ENCODE measurements around the gene MIER3.

The MIER3 gene

GRCh38 chr5:56896763-56897162, 55.2 kb downstream of the MIER3 start:
- no peak for DNase-seq (ENCODE audit: low spot score)

DNA sequence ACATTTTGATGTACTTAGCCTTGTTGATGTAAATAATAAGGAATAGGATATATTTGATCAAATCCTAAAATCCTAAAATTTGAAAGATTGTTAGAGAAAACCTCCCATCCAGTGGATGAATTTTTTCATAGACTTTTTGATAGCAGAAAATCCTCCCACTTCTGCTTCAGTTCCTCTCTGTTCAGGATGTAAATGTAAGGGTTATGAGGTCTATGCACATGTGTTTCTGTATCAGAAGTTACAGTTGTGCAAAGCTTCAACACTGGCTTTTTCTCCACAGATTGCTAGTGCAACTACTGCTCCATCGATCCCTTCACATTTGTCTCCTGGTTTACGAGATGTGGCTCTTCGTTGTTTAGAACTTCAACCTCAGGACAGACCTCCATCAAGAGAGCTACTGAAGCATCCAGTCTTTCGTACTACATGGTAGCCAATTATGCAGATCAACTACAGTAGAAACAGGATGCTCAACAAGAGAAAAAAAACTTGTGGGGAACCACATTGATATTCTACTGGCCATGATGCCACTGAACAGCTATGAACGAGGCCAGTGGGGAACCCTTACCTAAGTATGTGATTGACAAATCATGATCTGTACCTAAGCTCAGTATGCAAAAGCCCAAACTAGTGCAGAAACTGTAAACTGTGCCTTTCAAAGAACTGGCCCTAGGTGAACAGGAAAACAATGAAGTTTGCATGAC, 58.5 kb downstream of the MIER3 start:
- no peak for DNase-seq (ENCODE audit: low spot score)

DNA sequence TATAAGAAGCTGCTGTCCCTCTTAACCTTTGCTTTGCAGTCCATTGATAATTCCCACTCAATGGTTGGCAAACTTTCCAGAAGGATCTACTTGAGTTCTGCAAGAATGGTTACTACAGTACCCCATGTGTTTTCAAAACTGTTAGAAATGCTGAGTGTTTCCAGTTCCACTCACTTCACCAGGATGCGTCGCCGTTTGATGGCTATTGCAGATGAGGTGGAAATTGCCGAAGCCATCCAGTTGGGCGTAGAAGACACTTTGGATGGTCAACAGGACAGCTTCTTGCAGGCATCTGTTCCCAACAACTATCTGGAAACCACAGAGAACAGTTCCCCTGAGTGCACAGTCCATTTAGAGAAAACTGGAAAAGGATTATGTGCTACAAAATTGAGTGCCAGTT, 70.4 kb downstream of the MIER3 start:
- DNase-seq (ENCODE audit: low spot score) = no peak

GRCh38 chr5:56876327-56876726, 75.6 kb downstream of the MIER3 start:
- DNase-seq (ENCODE audit: low spot score) = no peak

DNA sequence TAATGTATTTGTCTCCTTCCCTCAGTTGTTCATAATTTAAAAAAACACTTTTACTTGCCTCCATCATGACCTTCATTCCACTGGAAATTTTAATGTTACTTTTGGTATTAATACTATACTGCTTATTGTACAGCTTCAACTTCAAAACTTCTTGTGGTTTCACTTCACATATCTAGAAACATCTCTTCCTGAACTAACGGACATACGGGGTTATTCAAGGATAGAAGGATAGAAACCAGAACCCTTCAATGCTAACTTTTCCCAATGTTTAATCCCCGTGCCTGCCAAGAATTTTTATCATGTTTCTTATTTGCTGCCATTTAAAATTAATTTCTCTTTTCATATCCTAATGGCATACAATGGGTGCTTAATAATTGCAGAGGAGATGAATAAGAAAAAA, 78.9 kb downstream of the MIER3 start:
- no peak for DNase-seq (ENCODE audit: low spot score)

- no peak for DNase-seq (ENCODE audit: low spot score)
Observed at GRCh38 chr5:56871777-56872176, 80.1 kb downstream of the MIER3 start.

All from D341Med (cell line).